PC-9 (cell line): Measurements from ENCODE around the gene HEBP2. TPM values are rescaled to one million over a fixed set of nuclear protein-coding genes. Genes with fewer than 3 reads are reported as not detected.

Source experiments
- BruUV-seq: library from RNA; stranded (reverse); fragments of 400-500 nt; replicated peaks from 2 replicates; lab custom pipeline; 2021; lab: Mats Ljungman, UMichigan
- CTCF ChIA-PET: fragments of 300-600 bp; sonication (Branson Sonifier 250); formaldehyde crosslinking; loops from one replicate; lab custom pipeline; 2022; ENCODE audit warnings: antibody characterized with exemption; lab: Charles Lee
- POLR2A ChIA-PET: fragments of 300-600 bp; sonication (Branson Sonifier 250); formaldehyde crosslinking; loops from one replicate; lab custom pipeline; 2022; ENCODE audit warnings: antibody characterized with exemption; ENCODE audit not compliant: unreplicated experiment; lab: Charles Lee
- DNase-seq, 2 experiments: peaks; one replicate each; pipeline versions ENCODE4 v3.0.0 to v3.0.0-alpha.2; 2015 to 2022; ENCODE audit warnings: mixed read lengths in 1 of 2
- H2AFZ ChIP-seq: fragments of 200-600 bp; sonication (generic); 2 replicates; pipeline ENCODE4 v1.8.1; 2017; ENCODE audit warnings: antibody characterized with exemption
- H3F3A ChIP-seq: fragments of 200-600 bp; sonication (generic); 2 replicates; pipeline ENCODE4 v1.8.1; 2017; ENCODE audit warnings: antibody characterized with exemption, mild to moderate bottlenecking, low read depth; ENCODE audit not compliant: insufficient read depth
- H3K27ac ChIP-seq: fragments of 200-600 bp; sonication (generic); 2 replicates; pipeline ENCODE4 v1.6.1; 2016; ENCODE audit warnings: mixed run types
- H3K27me3 ChIP-seq: fragments of 200-600 bp; sonication (generic); 2 replicates; pipeline ENCODE4 v1.6.1; 2016; ENCODE audit warnings: low read depth, mixed run types; ENCODE audit not compliant: insufficient read depth
- H3K36me3 ChIP-seq: fragments of 200-600 bp; sonication (generic); 2 replicates; pipeline ENCODE4 v1.6.1; 2016; ENCODE audit warnings: low read depth, mixed run types
- H3K4me1 ChIP-seq: fragments of 200-600 bp; sonication (generic); replicated peaks from 2 replicates; pipeline ENCODE4 v1.6.1; 2016; ENCODE audit warnings: mixed run types; ENCODE audit not compliant: insufficient read depth
- H3K4me2 ChIP-seq: fragments of 200-600 bp; sonication (generic); 2 replicates; pipeline ENCODE4 v1.6.1; 2017; ENCODE audit warnings: mixed run types
- H3K4me3 ChIP-seq: fragments of 200-600 bp; sonication (generic); 2 replicates; pipeline ENCODE4 v1.6.1; 2016; ENCODE audit warnings: mixed run types
- H3K79me2 ChIP-seq: fragments of 200-600 bp; sonication (generic); 2 replicates; pipeline ENCODE4 v1.6.1; 2017; ENCODE audit warnings: low read depth, mixed run types
- H3K9me2 ChIP-seq: fragments of 200-600 bp; sonication (generic); 2 replicates; pipeline ENCODE4 v1.8.1; 2017; ENCODE audit warnings: mild to moderate bottlenecking; ENCODE audit not compliant: insufficient read depth
- H3K9me3 ChIP-seq: fragments of 200-600 bp; sonication (generic); 2 replicates; pipeline ENCODE4 v1.8.1; 2016; ENCODE audit warnings: low read depth; ENCODE audit not compliant: insufficient read depth
- H4K20me1 ChIP-seq: fragments of 200-600 bp; sonication (generic); 2 replicates; pipeline ENCODE4 v1.8.1; 2017; ENCODE audit not compliant: insufficient read depth
- EZH2 ChIP-seq: fragments of 200-600 bp; sonication (generic); IDR thresholded peaks from 2 replicates; pipeline ENCODE4 v1.8.0; 2017; ENCODE audit warnings: antibody characterized with exemption, low read depth
- intact Hi-C: fragments of 100-400 bp; cut with micrococcal nuclease; formaldehyde crosslinking; loops from one replicate; pipeline ENCODE4 v1.10.0; 2022; ENCODE audit not compliant: unreplicated experiment
- total RNA-seq: library from RNA; stranded (reverse); gene quantifications from 2 replicates; pipeline ENCODE4 v1.2.3, GENCODE V29; 2021
- TF ChIP-seq, protein P1 (sequence below): fragments of 200-600 bp; sonication (generic); conservative IDR thresholded peaks from 2 replicates; pipeline ENCODE4 v1.6.1; 2017; ENCODE audit warnings: mixed run types, antibody characterized with exemption, mild to moderate bottlenecking, moderate library complexity

HEBP2 gene
- total RNA-seq, 1 experiment from 2014 or later, result 41.0 TPM

DNA sequence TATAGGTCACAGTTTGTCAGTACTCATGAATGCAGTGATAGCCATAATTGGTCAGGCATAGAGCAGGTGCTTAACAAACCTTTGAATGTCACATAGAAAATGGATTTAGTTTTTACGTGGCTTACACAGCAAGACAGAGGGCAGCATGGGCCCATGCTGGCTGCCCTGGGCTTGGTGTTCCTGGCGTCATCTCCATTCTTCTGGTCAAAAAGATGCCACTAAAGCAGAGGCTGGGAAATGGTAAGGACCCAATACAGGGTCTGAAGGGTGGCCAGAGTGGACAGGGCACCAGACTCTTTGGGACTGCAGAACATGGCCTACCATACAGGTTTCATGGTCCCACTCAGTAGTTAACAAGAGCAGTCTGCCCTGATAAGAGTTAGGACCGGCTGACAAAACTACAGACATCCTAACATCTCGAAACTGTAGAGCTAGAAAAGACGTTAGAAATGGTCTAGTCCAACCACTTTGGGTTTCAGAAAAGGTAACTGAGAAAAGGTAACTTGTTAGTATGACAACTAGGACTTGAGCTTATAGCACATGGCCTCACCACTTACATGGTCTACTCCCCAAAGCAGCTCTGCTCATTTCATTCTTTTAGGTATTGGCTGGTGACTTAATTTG lies 22.6 kb downstream of the HEBP2 start:
- Histone ChIP-seq H3K4me1 (peaks cover 10% of the 10 kb centered on the region; the same call in 1 of the 2 replicates), H3K79me2 (no peaks in the 10 kb centered on the region), H3K27ac (no peak overlapping the region), H3K4me3 (no peak overlapping the region), H4K20me1 (no peaks in the 10 kb centered on the region), H3K9me2 (no peaks in the 10 kb centered on the region), H3K4me2 (no peak overlapping the region), H3F3A (peaks cover 8% of the 10 kb centered on the region), H2AFZ (no peak overlapping the region), H3K36me3 (no peaks in the 10 kb centered on the region), H3K27me3 (no peaks in the 10 kb centered on the region), H3K9me3 (no peaks in the 10 kb centered on the region)
- TF ChIP-seq, protein P1, sequence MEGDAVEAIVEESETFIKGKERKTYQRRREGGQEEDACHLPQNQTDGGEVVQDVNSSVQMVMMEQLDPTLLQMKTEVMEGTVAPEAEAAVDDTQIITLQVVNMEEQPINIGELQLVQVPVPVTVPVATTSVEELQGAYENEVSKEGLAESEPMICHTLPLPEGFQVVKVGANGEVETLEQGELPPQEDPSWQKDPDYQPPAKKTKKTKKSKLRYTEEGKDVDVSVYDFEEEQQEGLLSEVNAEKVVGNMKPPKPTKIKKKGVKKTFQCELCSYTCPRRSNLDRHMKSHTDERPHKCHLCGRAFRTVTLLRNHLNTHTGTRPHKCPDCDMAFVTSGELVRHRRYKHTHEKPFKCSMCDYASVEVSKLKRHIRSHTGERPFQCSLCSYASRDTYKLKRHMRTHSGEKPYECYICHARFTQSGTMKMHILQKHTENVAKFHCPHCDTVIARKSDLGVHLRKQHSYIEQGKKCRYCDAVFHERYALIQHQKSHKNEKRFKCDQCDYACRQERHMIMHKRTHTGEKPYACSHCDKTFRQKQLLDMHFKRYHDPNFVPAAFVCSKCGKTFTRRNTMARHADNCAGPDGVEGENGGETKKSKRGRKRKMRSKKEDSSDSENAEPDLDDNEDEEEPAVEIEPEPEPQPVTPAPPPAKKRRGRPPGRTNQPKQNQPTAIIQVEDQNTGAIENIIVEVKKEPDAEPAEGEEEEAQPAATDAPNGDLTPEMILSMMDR, result no peak
- TF ChIP-seq EZH2, result no peak
- ChIA-PET CTCF (no interaction called here), POLR2A (no interaction called here)
- no peak for DNase-seq
- intact Hi-C loops, result no loop called here
- BruUV-seq, result no TSS peak

DNA sequence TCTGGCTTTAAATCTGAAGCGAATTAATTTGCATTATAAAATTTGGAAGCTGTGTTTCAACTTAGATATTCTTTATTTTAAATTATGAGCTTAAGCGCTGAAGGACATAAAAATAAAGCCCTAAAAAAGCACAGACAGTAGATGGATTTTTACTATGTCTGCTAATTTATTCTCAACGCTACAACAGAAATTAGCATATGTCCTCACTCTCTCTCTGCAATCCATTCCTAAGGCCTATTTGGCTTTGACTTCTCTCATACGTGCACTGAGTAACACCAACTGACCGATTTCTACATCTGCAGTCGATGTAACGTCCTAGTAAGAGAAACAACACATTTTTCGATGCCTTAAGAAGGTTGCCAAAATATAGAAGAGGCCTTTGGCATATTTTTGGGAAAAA lies 23.7 kb downstream of the HEBP2 start:
- Histone ChIP-seq H3K4me3 (no peak overlapping the region), H3K4me2 (no peak overlapping the region), H3K9me3 (no peaks in the 10 kb centered on the region), H4K20me1 (no peaks in the 10 kb centered on the region), H3K27me3 (no peaks in the 10 kb centered on the region), H3K9me2 (no peaks in the 10 kb centered on the region), H3K27ac (no peak overlapping the region), H3K4me1 (peaks cover 8% of the 10 kb centered on the region; the same call in 1 of the 2 replicates), H3K36me3 (no peaks in the 10 kb centered on the region), H3K79me2 (no peaks in the 10 kb centered on the region), H2AFZ (no peak overlapping the region), H3F3A (peaks cover 8% of the 10 kb centered on the region)
- ChIA-PET POLR2A (no interaction called here), CTCF (interaction anchor here (0.7 kb wide), 1 partner anchor 258 kb away, joined by 4 read pairs; no protein-coding TSS in a partner anchor)
- TF ChIP-seq EZH2, result no peak
- TF ChIP-seq, protein P1, result no peak
- no TSS peak for BruUV-seq
- intact Hi-C loops, result loop anchor here (2.0 kb wide), 2 partner anchors 81 to 311 kb away; no protein-coding TSS in a partner anchor
- no peak for DNase-seq

DNA sequence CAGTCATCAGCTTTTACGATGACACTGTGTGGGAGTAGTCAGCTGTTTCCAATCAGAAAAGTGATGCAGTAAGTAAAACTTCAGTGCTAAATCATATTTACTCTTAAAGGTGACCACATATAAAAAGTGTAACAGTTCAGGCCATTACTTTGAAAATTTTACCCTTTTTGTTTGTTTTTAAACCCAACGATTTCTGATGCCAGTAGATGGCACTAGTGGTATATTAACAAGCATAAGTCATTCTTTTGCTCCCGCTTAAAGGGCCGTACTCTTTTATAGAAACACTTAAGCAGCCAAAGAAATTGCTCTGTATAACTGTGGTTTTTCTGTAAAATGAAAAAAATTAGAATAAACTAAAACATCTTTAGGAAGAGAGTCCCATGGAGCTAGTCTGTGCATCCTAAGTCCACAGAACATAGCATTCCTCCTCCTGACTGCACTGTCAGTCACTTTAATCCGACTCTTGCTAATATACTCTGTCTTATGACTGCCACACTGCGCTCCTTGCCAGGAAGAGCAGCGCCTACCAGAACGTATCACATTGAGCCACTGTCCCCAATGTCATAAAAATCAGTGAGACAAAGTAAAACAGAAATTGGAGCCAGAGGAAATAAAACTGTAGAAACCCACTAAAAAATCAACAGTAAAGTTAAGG lies 25.0 kb downstream of the HEBP2 start:
- DNase-seq, result peak in 1 of 2 experiments; percentile 55
- no peaks in the 10 kb centered on the region for H3K9me3 ChIP-seq
- H3K4me3 ChIP-seq, result no peak overlapping the region
- ChIA-PET POLR2A (no interaction called here), CTCF (interaction anchor here (0.7 to 1.5 kb wide), 2 partner anchors 107 to 122 kb away, joined by 4 to 10 read pairs; no protein-coding TSS in a partner anchor)
- H2AFZ ChIP-seq, result no peak overlapping the region
- no peaks in the 10 kb centered on the region for H3K9me2 ChIP-seq
- no TSS peak for BruUV-seq
- no peak overlapping the region for H3K4me2 ChIP-seq
- H3K4me1 ChIP-seq, result no peaks in the 10 kb centered on the region
- intact Hi-C loops, result loop anchor here (1.0 to 2.0 kb wide), 3 partner anchors 80 to 312 kb away; no protein-coding TSS in a partner anchor
- H4K20me1 ChIP-seq, result no peaks in the 10 kb centered on the region; the same call in 1 of the 2 replicates
- H3F3A ChIP-seq, result no peaks in the 10 kb centered on the region
- H3K79me2 ChIP-seq, result no peaks in the 10 kb centered on the region
- TF ChIP-seq, protein P1, result peak; percentile 89
- TF ChIP-seq EZH2, result no peak
- H3K36me3 ChIP-seq, result no peaks in the 10 kb centered on the region
- no peaks in the 10 kb centered on the region for H3K27me3 ChIP-seq
- H3K27ac ChIP-seq, result no peak overlapping the region
